HS-27A (cell line): ENCODE results near the gene ANXA4.
A peak's percentile ranks its signal among the peaks of the same experiment; 100 is the strongest.
"Not testable (repeated sequence)": the region's sequence is repeated elsewhere in the genome, so short reads cannot be mapped to it uniquely, and the experiment has no call there.

ENCODE experiments used
- DNase-seq: peaks from one replicate; pipeline ENCODE4 v3.0.0-alpha.2; 2012; ENCODE audit warnings: low read depth, missing footprints

Gene ANXA4

DNA sequence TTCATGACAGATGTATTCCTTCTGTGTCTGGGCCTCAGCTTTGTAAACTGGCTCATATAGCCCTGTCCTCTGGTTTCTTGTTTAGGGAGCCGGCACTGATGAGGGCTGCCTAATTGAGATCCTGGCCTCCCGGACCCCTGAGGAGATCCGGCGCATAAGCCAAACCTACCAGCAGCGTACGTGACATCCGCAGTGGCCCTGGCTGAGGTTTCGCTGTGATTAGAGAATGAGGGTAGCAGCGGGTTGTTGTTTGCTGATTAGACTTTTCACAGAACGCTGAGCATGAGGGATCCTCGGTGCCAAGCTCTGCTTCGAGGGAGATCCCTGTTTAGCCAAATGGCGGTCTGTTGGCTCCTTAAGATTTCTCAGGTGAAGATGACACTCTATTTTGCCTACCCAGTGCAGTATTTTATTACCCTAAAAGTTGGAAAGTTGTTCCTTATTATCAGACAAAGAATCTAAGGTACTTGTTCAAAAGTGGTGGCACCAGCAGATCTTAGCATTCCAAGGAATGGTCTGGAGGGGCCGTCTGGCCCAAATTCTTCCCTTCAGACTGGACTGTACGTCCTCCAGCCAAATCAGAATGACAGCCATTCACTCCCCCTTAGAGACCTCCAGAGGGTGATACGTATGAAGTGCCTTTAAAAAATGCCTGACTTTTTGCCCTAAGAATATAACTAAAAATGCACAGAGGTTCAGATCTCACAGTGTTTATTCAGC, 66.0 kb downstream of the ANXA4 start:
- no peak for DNase-seq

- DNase-seq: no peak
These were observed 68.6 kb downstream of the ANXA4 start for GRCh38 chr2:69810550-69810949.

DNA sequence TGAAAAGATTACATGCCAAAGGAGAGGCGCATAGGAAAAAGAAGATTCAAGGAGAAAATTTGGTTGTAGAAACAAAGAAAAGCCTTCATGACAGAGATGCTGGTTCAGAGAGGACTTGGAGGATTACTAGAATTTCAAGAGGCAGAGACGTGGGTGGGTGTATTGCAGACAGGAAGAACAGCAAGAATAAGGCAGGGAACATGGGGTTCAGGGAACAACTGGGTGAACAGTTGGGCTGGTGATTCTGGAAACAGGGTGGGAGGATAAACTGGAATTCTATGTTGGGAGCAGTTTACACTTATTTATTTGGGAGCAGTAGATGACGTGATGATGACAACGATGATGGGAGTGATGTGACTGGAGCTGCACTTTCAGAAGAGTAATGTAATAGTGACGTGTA, 69.1 kb downstream of the ANXA4 start:
- DNase-seq: no peak

GRCh38 chr2:69811591-69811990, 69.7 kb downstream of the ANXA4 start:
- no peak for DNase-seq

DNA sequence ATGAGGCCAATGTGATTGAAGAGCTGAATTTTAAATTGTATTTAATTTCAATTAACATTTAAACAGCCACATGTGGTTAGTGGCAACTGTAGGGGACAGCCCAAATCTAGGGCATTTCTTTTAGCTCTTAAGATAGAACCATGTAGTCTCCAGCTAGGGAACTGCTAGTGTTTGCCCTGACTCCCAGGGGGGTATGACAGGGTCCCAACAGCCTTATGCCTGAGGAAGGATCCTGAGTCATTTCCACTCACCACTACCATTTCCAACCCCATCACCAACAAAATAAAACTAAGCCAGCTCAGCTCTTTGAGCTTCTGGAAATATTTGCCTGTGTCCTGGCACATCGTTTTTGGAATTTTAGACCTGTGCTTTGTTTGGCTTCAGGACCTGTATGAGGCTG, 73.8 kb downstream of the ANXA4 start:
- no peak for DNase-seq

DNA sequence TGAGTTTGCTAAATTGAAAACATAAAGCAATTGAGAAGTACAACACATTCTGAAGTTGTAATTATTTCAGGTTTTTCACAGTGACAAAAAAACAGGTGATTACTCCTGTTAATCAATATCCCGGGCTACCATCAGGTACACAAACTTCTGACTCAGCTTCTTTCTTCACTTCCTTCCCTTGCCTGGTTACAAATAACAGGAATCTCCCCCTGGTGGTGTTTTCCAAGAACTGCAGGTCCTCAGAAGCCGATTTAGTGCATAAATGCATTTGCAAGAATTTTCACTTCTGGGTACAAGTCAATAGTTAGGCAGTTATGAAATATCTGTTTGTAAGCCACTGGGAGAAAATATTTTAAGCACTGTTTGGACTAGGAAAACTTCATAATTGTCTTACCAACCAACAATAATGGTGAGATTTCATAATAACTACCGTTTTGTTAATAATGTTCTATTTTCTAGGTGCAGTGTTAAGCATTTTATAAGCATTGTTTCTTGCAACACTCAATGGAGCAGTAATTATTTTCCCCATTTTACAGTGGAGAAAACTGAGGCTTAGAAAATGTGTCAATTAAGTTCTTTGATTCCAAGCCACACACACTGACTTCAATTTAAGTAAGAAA, 75.1 kb downstream of the ANXA4 start:
- peak; percentile 34 for DNase-seq

DNA sequence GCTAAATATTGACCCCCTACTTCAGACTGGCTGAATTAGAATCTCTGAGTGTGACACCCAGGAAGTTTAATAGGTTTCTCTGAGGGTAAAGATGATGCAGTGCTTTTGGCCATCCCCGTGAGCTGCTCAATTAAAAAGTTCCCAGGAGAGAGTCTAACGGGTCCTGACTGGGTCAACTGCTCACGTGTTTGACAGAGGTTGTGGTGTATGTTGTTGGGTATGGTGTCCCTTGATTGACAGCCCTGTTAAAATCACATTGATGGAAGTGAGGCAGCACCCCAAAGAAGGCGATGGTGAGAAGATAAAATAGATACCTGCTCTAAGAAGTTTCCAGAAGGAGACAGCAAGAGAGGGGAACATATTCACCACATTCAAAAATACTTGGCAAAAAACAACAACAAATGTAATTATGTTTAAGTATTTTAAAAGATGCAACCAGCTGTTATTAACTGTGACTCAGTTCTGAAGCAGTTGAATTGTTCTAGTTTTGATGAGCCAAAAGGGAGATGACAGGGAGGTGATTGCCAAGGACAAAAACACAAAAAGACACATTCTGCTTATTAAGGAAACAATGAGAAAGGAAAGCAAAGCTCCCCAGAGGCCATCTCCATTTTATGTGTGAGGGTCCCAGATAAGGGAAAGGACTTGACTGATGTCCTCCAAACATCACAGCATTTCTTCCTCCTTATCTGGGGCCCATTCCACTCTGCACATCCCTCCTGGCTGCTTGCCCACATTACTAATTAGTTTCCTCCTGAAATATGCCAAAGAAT, 76.0 kb downstream of the ANXA4 start:
- no peak for DNase-seq

DNA sequence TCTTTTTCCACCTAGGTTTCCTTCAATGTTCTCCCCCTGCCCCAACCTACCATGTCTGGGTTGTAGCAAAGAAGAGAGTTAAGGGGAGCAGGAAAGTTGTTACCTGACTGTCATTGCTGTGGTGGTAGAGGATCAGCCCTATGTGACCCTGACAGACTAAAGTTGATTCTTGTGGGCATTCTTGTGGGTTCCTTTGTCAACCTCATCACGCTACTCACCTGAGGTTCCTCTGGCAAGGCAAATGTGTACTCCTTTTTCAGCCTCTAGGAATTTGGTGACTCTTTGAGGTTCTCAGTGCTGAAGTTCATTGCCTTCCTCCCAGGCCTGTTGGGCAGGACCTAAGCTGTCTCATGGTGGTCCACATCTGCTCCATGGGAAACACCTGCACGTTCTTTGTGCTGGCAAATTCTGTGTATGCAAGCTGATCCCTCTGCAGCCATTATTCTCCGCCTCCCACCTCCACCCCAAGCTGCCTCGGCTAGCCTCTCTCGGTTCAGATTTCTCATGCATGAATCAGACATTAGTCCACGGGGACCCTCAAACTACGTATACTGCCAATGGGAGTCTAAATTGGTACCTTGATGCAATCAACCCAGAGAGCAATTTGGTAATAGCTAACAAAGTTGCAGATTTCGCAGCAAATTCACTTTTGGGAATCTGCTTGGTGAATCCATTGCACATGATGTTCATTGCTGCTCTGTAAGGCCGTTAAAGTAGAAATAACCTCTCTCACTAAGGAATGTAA, 86.0 kb downstream of the ANXA4 start:
- DNase-seq: no peak

DNA sequence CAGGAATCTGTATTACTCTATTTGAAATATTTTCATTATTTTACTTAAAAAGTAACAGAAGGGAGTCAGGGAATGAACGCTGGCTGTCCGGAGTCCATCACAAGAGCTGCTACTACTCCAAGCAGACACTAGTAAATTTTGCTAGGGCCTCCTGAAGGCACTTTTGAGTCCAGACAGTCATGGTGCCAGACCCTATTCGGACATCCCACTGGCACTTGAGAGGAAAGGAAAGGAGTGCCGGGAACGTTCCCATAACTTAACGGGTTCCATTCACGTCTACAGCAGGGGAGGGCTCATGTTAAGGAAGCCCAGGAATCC, 87.0 kb downstream of the ANXA4 start:
- no peak for DNase-seq

DNA sequence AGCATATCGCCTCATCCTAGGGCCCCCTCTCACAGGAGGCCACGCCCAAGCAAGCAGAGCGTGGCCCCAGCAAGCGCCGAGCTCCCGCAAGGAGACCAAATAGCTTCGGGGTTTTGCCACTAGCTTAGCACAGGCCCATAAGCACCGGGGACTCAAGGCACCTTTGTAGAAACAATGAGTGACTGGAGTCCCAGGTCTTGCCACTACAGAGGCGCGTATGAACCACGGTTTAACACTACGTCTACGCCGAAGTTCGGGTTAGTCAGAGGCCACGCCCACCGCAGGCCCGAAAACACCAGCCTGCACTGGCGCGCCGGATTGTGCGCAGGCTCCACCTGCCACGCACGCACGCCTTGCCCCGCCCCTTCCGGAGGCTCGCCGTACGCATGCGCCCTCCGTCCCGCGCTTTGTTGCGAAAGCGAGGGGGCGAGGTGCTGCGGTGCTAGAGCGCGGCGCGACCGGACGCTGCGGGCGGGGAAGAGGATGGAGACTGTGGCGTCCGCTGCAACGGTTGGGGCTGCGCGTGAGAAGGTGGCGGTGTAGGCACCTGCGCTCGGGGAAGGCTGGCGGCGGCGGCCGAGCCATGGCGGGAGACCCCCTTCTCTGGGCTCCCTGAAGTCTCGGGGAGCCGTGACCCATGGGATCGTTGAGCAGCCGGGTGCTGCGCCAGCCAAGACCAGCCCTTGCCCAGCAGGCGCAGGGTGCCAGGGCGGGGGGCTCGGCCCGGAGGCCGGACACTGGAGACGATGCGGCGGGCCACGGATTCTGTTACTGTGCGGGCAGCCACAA, 87.5 kb downstream of the ANXA4 start, which contains the start of gene GMCL1:
GMCL1 (plus strand) TSS at position 405 of the 789 bp plus-strand sequence; CDS start at position 638, 233 bp downstream.
- DNase-seq: peak; percentile 75

DNA sequence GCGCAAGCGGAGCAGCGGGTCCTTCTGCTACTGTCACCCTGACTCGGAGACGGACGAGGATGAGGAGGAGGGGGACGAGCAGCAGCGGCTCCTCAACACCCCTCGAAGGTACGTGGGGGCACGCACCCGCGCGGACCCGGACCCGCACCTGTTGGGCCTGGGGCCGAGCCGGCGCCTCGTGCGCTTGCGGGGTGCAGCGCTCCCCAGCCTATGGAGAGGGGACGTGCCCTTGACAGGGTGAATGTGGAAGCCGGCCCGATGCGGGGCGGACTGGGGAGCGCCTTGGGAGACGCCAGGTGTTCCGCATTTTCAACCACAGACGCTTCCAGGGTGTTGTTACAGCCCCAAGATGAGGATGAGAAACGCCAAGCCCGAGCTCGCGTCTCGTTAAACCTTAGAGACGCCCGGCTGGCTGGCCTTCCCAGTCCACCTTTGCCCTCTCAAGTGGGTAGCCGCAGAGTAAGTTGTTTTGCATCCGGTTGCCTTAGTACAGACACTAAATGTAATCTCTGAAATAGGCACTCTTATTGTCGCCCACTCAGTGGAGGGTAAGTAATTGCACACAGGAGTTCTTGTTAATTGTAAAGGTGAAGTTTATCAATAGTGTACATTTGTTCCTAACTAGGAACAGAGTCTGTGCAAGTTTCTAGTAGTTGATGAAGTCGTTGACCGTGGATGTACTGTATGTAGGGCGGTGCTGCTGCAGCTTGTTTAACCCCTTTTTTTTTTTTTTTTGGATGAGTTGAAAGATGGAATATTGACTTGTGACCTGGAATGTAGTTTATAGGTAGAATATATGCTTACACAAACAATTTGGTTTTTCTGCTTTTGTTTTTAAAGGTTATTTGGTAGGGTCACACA, 88.3 kb downstream of the ANXA4 start:
- no peak for DNase-seq

DNA sequence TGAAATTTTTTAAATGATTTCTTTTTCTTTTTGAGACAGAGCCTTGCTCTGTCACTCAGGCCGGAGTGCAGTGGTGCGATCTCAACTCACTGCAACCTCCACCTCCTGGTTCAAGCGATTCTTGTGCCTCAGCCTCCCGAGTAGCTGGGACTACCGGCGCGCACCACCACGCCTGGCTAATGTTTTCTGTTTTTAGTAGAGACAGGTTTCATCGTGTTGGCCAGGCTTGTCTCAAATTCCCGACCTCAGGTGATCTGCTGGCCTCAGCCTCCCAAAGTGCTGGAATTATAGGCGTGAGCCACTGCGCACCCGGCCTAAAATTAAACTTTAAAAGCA, 88.9 kb downstream of the ANXA4 start:
- DNase-seq: not testable (repeated sequence)

- DNase-seq: no peak
These were observed 89.5 kb downstream of the ANXA4 start for GRCh38 chr2:69831354-69831905.

DNA sequence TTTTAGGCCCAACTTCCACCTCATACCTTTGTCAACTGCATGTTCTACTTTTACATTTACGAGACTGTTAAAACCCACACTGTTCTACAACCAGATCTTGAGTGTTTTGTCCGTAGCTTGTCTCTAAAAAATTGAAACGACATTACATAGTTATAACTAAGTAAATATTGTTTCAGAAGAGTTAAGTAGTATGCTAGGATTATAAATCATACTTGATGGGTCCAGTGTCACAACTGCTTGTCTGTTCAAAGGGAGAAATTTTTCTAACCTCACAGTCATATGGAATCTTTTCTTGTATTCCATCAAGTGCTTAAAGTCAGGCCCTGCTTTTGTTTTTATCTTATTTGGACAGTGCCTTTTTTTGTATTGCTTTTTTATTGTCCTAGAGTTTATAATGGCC, 91.8 kb downstream of the ANXA4 start:
- DNase-seq: no peak

DNA sequence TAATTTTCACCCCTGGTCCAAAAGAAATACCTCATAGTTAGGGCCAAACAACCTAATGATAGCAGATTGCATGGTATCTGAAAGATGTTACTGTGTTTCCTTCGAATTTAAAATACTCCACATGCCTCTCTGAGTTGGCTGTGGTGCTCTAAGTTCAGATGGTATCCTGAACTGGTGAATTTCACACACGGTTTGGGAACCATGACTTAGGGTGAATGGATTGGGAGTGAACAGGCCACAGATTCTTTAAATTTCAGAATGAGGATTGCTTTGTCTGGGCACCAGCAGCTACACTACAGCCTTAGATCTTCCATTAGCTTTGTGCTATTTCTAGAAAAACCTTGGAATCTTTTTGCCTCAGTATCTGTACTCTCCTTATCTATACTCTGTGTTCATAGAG, 93.7 kb downstream of the ANXA4 start:
- DNase-seq: no peak

DNA sequence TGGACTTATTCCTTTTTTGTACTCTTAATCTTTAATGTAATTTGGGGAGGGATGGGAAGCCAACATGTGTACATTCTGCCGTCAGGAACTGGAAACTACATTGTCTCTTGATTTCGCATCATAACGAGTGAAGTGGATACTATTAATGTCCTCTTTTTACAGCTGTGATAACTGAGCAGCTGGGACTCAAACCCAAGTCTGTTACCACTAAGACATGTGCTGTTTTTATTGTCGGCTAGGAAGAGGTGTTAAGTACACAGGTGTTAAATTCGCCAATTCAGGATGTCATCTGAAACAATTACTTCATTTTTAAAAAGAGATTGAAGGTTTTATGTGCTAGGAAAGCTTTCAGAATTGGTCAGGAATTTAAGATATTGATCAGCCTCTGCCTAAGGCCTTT, 94.4 kb downstream of the ANXA4 start:
- no peak for DNase-seq

DNA sequence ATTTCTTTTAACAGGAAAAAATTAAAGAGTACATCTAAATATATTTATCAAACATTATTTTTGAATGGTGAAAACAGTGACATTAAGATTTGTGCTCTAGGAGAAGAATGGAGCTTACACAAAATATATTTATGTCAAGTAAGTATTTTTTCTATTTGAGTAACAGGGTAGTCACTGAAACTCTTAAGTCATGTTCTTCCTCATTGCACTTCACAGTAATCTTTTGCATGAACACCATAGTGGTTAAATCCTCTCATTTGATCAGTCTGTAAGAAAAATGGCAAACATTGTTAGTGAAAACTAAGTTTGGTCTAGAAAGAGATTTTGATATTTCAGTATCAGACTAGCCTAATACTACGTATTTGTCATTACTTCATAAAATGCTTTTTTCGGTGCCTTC, 95.6 kb downstream of the ANXA4 start:
- no peak for DNase-seq

GRCh38 chr2:69843993-69844392, 102.1 kb downstream of the ANXA4 start:
- DNase-seq: no peak

DNA sequence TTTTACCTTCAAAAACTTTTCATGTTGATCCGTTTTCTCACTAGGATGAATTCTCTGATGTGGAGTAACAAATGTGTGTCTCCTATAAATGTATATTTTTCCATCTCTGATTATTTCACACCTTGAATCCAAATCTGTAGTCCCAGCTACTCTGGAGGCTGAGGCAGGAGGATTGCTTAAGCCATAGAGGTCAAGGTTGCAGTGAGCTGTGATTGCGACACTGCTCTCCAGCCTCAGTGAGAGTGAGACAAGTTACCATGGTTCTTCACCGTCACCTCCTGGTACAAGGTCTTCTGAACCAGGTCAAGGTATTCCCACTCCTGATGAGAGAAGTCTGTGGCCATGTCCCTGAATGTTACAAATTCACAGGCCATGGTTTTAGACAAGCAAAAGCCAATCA, 102.6 kb downstream of the ANXA4 start:
- no peak for DNase-seq
